Measurements from ENCODE around the gene RARB.

The RARB gene

DNA sequence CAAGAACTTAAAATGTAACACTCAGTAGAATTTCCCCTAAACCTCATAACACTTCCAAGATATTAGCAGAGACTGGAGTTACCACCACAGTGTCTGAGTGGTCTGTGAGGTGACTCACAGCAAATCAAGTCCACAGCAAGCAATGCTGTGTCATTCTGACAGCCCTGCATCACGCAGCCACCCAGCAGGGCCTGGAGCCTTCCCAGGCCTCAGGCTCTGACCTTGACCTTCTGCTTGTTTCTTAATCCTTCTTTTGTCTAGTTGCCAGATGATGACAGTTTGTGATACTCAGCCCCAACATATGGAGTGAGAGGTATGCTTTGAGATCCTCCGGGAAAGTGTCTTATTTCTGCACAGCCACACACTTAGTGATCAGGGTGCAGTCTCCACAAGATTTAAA, 154.2 kb downstream of the RARB start:
- no peak for ATAC-seq

DNA sequence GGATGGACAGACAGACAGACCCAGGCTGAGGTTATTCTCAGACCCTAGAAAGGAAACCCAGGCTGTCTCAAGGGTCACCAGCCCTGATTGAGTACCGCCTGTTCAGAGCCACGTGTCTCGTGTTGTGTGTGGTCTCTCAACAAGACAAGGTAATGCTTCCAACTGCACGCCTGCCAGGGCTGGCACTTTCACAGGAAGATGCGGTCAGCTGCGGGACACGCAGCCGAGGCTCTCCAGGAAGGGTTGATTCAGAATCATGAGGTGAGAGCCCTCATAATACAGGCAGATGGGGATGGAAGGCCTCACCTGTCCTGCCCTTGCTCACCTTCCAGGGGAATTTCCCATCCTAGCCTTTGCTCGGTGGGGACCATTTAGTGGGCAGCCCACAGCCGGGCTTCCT, 155.3 kb downstream of the RARB start:
- ATAC-seq: no peak

DNA sequence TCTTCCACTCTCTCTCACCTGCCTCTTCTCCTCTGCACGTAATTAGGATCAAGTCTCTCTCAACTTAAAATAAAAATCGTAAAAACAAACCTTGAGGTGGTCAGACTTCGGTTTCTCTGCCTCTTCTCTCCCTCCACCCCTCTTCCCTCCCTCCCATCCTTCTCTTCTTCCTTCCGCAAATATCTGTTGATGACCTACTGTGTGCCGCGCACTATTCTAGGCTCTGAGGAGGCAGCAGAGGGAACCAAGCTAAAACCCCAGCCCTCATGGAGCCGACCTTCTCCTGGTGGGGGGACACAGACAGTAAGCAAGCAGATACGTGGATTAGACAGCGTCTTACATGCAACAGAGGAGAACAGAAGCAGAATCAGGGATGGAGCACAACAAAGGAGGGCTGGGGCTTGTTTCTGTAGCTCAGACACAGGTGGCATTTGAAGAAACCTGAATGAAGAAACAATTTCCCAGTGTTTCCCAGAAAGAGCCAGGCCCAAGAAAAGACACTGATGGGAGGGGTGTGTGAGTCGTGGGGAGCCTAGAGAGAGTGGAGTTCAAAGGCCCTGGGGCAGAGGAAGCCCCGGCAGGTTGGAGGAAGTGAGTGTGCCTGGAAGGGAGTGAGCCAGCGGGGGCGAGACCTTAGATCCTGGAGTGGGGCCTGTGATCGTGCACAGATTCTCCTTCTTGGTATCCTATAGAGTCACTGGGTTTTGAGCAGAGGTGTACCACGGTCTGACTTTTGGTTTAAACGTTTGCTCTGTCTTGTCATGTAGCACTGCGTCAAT, 156.1 kb downstream of the RARB start:
- no peak for ATAC-seq

DNA sequence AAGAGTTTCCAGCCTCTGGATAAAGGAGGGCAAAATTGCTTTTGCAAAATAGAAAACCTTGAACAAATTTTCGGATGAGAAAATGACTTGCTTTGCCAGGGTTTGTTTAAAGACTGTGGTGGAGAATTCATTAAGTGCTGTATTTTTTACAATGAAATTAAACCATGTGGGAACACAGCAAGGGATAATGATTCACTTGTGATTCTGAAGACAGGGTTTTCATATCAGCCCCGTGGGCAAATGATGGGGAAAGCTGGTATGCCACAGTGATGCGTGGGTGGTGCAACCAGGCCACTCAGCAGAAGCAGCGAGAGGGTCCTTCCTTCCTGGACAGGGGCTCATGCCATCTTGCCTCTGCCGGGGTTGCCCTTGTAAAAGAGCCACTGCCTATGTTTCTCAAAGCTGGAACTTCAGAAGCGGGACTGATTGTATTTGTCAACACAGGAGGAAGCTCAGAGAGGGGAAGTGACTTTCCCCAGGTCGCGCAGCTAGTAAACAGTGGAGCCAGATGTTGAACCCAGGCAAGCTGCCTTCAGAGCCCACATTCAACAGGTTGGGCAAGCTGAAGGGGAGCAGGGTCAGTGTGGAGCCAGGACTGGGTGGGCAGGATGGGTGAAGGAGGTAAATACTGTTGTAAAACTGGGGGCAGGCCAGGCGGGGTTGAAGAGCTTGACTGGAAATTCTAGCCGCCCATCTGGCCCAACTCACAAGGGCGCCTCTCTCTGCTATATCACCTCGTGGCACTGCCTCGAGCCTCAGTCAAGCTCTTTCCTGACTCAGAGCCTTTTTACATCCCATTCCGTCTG, 157.5 kb downstream of the RARB start:
- ATAC-seq: no peak

DNA sequence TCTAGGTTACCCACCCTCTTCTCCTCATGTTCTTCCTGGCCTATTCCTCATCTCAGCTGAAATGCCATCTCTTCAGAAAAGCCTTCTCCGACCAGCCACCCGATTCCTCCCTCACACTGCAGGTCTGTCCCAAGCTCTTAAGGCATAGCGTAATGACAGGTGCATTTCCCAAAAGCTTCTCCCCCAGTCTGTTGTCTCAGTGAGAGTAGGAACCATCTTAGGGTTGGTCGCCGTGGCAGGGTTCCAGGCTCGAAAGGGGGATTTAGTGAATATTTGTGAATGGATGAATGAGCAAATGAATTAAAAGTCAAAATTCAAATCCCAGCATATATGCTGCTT, 158.1 kb downstream of the RARB start:
- ATAC-seq: no peak

DNA sequence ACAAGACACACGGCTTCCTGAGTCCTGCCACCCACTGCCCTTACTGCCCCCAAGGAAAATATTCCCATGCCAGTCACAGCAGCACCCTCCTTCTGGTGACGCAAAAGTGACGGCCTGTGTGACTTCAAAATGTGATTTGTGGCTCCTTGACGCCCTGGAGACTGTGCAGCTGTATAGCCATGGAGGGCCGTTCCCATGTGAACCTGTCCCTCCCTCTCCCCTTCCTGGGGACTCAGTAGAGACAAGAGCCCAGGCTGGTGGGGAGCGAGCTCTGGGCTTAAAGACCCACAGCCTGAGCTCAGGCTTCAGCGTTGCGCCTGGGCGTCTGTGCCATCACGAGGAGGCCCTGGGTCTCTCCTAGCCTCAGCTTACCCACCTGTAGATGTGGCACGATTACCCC, 158.5 kb downstream of the RARB start:
- ATAC-seq: no peak

DNA sequence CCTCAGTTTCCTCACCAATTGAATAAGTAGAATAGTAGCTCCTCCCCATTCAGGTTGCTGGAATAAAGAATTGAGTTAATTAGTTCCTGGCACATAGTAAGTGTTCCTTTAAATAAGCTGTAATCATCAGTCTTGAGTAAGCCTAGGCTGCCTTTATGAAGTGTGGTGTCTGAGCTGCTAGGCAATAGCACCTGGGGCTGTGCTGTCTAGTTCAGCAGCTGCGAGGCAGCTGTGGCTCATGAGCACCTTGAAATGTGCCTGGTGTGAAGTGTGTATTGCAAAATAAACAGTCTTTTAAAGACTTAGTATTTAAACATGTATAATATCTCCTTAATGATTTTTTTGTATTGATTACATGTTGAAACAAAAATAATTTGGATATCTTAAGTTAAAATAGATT, 159.0 kb downstream of the RARB start:
- ATAC-seq: no peak

DNA sequence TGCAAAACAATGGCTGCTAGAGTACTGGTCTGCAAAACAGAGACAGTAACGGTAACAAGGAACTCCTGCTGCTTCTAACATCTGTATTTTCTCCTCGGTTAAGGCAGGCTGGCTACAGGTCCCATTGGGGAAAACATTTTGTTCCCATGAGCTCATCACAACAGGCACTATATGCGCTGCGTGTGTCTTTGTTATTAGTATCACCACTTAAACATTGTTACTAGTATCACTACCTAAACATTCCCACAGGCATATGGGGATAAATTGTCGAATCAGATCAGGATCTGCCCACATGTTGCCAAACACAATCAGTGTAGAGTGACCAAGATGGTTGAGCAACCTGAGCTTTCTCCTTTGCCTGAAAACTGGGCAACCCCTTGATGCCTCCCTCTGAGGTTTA, 159.5 kb downstream of the RARB start:
- no peak for ATAC-seq

DNA sequence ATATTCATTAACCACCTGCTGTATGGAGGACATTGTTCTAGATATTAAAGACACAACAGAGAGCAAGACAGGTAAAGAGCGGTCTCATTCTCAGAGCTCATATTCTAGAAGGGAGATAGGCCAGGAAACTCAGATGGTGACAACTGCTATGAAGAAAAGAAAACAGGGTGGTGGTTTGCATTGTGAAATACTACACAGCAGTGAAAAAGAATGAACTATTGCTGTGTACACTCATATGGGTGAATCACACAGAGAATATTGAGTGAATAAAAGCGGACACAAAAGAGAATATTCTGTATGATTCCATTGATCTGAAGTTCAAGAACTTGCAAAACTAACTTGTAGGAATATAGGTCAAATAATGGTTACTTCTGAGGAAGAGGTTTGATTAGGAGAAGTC, 159.9 kb downstream of the RARB start:
- no peak for ATAC-seq

DNA sequence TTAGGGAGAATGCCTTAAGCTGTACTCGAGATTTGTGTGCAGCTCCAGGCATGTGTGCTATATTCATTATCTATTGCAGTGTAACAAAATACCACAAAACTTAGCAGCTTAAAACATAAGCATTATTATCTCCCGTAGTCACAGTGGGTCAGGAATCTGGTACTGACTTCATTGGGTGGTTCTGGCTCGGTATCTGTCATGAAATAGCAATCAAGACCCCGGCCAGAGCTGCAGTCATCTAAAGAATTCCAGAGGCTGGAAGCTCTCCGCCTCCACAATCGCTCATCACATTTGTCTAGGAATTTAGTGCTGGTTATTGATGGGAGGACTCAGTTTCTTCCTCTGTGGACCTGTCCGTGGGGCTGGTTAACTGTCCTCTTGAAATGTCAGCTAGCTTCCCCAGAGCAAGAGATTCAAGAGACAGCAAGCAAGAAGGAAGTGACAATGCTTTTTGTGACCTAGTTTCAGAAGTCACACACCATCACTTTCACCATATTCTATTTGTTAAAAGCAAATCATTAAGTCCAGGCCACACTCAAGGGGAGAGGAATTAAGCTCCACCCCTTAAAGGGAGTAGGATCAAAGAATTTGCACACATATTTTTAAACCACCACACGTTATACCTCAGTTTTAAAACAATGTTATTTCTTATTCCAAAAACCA, 160.5 kb downstream of the RARB start:
- ATAC-seq: no peak

DNA sequence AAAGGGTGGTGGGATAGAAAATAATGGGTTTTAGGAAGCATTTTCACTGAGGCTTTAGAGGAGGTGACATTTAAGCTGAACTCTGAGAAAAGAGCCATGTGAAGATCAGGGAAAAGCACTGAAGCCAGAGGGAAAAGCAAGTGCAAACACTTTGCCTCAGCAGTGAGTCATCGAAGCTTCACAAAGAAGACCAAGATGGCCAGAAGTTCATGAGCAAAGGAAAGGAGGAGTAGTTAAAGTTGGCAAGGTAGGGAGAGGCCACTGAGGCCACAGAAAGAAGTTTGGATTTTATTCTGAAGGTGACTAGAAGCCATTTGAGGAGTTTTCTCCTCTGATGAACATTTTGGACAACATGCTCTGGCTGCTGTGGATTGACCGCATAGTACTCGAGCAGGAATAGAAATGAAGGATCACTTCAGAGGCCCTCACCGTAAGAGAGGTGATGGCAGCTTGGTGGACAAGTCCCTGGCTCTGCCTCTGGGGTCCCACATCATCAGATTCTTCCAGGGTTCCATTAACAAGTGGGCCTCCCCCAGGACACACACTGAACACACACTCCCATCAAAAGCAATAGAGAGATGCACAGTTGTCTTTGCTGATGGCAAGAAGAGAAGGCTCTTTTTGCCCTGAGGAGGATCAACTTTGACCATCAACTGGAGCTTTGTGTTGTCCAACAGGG, 161.2 kb downstream of the RARB start:
- no peak for ATAC-seq

DNA sequence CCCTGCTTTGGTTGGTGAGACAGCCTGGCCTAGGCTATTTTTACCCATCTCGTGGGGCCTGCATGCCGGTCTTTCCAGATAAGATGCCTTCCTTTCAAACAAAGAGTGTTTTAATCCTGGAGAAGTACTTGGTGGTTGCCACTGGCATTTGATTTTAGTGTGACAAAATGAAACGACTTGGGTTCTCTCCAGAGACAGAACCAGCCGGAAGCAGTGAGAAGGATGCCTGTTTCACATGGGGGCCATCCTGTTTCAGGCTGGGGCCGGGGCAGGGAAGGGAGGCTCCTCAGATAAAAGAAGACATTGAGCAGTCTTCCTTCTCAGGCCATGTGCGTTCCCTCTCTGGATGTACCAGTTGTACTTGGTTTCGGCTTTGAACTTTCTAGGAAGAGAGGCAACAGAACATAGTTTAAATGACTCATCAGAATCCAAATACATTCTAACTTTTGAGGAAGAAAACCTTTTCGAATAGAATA, 161.8 kb downstream of the RARB start:
- ATAC-seq: no peak

DNA sequence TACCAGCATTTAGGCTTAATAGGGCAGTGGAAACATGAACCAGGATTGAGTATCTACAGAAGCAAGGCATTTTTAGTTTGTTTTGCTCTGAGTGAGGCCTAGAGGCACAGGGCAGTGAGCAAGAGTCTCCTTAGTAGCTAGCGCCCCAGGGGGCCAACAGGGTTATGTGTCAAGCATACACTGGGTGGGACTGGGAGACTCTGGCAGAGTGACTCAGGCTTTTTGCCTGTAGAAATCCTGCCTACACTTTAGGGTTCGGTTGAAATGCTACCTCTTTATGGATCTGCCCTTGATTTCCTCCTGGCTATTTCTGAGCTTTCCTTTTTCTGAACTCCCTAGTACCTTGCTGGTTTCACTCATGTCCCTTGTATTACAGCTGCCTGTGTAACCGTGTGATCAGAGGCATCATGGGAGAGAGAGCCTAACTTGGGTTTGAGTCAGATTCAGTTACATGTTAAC, 164.5 kb downstream of the RARB start:
- ATAC-seq: peak in 1 of 2 donors; percentile 51

DNA sequence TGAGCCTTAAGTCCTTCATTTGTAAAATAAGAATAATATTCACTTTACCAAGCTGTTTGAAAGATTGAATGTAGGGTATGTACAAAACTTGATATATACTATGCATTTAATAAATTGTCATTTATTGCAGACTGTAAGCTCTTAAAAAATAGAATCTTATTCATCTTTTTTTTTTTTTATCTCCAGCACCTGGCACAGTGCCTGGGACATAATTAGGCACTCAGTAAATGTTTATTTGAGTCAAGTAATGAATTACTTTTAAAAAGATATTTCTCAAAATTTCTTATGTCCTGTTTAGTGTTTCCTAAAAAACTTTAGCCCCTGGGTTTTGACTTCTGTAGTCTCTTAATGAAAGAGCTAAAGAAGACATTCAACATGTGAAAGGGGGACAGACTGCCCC, 164.9 kb downstream of the RARB start:
- ATAC-seq: no peak

DNA sequence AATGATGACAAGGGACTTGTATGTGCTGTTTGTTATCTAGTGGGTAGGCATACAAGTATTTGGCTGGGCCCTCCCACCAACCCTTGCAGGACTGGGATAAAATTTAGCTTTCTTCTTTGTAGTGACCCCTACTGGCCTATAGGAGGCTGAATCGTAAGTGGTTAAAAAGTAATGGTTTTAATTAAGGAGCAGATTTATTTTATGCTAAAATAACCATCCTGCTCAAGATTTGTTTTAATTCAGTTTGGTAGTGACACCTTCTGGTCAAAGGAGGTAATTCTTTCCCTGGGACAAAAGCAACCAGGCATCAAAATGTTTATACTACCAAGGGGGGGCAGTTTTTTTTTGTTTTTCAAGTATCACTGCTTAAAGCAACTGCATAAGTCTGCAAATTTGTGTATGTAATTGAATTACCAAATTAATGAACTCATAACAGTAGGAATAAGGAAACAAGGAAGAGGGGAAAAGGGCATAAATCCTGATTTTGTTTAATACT, 166.0 kb downstream of the RARB start:
- peak in 1 of 2 donors; percentile 19 for ATAC-seq

DNA sequence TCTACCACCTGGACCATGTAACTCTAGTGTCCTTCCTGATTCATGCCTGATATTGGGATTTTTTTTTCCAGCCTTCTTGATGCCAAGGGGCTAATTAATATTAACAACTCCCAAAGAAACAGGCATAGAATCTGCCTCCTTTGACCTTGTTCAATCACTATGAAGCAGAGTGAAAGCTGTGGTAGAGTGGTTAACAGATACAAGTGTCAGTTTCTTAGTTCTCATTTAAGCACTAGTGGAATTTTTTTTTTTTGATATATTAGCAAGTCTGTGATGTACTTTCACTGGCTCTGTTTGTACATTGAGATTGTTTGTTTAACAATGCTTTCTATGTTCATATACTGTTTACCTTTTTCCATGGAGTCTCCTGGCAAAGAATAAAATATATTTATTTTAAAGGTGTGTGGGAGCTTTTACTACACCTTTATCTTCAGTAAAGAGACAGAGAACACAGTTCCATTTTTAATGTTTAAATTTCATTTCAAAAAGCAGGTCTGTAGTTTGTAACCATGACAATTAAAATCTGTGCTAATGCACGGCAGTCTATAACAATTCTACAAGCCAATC, 169.6 kb downstream of the RARB start:
- ATAC-seq: no peak

DNA sequence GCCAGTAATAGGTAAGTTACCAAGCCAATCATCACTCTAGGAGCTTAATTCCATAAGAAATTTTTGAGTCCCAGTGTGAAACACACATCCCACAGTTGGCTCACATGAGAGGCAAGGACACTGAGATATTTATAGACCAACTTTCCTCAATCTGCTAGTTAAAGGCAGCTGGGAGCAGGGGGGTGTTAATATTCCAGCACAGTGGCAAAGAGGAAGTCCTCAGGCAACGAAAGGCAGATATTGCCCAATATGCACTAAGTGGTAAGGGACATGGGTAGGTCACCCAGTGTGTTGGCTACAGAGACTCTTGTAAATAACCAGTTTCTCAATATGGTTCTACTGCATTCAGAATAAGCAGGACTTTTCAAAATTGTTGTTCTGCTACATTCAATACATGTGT, 175.6 kb downstream of the RARB start:
- ATAC-seq: no peak

DNA sequence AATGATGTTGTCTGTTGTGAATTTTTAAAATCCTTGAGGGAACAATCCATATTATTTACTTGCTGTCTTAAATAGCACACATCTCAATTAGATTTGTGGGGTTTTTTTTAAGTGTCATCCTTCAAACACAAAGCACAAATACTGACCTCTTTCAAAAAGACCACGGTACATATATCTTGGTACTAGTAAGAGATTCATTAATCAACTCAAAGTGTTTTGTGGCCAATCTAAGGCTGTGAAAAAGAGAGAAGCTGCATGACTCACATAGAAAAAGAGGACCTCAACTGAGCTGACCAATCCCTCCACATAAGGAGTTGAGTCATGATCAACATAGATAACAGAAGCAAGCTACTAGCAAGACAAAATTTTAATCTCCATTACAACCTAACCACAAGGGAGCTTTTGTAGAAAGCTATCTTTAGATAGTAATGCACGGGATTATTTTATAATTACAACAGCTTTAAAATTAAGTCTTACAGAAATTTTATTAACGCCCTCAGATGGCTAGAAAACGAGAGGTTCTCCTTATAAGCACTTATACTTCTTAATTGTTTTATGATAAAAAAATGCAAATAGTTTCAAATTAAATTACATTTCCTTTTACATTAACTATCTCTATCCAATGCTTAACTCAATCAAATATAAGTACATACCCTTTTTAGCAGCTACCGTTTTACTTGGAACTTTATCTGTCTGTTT, 176.2 kb downstream of the RARB start:
- ATAC-seq: peak; percentile 73 to 82

DNA sequence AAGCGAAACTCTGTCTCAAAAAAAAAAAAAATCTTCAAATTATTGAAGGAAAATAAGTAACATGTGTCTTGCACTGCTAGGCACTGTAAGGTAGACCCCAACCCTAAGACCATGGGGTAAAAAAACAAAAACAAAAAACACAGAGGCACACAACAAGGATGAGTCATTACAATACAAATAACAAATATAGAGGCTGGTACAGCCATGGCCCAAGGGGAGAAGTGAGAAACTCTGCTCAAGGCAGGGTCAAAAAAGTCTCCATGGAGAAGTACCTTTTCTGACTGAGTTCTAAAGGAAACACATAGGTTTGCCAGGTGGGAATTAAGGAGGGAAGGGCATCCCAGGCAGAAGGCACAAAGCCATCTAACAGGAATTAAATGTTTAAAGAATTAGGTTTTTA, 182.1 kb downstream of the RARB start:
- ATAC-seq: no peak

DNA sequence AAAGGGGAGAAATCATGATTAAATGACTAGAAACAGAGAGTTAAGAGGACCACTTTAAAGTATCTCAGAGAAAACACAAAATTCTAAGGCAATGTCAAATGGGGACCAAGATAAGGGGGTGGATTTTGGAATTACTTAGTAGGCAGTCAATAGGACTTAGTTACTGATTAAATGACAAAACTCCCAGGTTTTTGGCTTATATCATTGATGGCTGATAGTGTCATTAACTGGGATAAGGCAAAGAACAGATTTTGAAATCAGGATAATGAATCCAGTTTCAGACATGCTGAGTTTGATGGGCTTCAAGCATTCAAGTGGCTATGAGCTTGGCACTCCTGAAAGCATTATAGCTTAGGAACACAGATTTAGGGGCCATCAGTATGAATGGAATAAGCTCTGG, 182.7 kb downstream of the RARB start:
- ATAC-seq: no peak

DNA sequence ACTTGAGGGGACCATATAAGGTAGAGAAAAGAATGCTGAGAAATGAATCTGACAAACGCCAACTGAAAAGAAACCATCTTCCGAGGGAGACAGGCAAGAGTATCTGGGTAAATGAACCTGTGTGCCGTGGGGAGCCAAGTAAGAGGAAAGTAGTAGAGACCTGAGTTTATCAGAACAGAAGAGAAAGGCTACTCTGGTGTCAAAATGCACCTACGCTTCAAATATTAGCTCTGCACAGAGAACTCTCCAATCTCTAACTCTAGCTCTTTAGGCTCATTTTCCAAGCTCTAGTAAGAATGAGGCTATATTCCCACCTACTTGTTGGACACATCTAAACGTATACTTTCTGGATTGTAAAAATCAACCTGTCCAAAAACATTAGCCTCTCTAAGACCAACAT, 183.1 kb downstream of the RARB start:
- ATAC-seq: no peak

DNA sequence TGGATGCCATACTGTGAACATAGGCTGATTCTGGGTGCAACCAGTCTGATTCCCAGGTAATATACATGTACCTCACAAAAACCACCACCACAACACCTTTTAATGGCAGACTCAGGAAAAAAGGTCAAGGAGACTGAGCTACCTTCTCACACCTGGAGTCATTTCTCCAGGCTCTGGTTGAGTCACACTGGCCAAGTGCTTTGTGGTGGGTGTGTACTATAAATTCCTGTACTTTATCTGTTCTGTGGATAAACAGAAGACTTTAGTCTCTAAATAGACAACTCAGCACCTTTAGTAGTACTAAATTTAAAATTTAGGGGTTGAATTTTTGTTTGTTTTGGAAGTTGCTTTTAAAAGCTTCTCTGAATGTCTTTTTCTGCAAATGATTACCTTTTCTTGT, 190.0 kb downstream of the RARB start:
- ATAC-seq: peak in 1 of 2 donors; percentile 17
